HG02678 (cell line): ENCODE measurements around the gene ZNF148.

Experiments used
- ATAC-seq: cut with Tn5 transposase; IDR thresholded peaks from one replicate; pipeline ENCODE4 v1.9.1; 2021; ENCODE audit warnings: mild to moderate bottlenecking, moderate library complexity; ENCODE audit not compliant: unreplicated experiment

ZNF148 gene

DNA sequence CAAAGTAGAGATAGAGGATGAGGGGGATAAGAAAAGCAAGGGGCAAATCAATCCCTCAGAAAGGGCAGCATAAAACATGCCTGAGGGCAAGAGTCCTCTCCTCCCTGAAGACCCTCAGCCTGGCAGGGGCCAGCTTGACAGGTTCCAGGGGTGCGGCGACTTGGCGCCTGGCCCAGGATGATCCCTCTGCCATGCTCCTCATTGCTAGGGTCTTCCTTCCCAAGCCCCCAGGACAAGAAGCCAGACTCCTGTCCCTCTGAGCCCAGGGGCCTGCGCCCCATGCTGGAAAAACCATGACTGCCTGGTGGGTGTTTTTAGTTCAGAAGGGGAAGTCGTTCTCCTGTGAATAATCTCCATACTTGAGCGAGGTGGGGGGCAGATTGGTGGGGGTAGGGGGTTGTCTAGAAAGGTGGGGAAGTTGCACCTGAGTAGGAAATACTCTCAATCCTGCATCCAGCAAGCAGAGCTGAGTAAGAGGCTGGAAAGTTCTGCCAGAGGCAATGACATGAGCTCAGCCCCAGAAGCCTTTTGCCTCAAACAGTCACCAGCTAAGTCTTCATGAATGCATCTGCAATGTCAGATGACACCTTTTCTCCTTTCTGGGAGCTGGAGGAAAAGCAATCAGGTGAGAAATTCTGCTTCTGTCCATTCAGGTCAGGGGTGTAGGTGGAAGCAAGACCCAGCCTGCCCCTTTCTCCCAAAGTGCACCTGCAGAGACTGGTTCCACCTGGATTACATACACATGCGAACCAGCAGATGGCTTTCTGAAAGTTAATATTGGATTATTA is 180.9 kb downstream of the ZNF148 start:
- ATAC-seq, result no peak

DNA sequence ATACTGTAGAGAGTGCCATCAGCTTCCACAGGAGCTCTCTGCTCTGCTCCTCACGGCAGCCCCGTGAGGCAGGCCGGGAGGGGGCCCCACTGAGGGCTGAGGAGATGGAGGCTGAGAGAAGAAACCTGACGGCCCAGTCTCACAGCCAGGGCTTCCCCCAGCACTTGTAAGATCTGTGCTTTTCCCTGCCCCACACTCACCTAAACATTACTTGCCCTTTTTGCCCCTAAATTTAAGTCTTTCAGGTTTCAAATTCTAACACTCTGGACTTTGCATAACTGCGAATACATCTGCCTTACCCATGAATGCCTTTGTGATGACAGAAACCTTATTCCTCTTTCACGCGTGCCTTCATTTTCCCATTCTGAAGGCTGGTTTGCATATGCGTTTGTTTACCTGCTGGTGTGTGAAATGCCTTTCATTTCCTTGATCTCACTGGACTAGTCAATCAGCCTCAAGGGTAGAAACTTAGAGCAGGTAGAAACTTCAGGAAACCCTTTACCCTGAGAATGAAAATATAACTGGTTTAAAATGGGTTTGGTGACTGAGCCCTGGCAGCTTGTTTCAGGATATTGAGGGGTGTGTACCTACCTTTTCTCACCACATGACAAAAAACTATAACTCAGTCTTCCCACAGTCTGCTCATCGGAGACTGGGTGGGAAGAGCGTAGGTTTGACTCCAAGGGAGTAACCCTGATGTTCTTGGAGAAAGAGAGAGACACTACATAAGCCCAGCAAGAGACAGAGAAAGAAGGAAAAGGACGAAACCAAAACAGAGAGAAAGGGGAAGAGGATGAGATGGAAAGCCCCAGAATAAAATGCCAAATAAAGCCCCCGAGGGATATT is 182.7 kb downstream of the ZNF148 start:
- ATAC-seq, result peak; percentile 78

DNA sequence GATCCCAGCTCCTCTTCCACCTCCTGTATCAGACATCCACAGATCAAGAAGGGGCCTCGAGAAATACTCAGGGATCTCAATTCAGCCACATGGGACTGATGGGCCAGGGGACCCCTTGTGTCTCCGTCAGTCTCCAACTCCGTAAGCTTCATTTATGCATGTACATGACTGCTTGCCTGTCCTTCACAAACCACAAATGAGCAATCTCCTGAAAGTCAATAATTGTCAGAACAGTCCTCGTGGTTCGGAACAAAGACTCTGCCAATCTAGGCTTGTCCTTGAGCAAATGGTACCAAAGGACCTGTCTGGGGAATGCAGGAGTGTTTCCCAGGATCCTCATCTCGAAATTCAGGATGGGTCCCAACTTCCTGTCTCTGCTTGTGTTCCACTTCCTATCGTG is 183.4 kb downstream of the ZNF148 start:
- no peak for ATAC-seq

DNA sequence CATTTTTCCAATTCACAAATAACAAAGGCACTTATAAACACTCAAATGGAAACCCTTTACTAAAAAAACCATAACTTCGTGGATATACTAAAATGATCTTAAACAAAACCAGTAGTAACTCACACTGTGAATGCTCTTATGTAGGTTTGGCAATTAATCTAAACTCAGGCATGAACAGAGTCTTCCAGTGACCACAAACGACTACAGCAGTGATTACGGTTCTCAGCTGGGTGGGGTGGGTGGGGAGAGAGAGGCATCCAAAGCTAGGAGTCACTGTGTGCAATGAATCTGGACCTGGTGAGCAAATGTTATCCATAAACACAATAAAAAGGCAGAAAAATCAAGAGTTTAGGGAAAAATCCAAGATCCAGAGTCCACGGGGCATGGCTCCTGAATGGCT is 183.9 kb downstream of the ZNF148 start:
- ATAC-seq, result no peak

DNA sequence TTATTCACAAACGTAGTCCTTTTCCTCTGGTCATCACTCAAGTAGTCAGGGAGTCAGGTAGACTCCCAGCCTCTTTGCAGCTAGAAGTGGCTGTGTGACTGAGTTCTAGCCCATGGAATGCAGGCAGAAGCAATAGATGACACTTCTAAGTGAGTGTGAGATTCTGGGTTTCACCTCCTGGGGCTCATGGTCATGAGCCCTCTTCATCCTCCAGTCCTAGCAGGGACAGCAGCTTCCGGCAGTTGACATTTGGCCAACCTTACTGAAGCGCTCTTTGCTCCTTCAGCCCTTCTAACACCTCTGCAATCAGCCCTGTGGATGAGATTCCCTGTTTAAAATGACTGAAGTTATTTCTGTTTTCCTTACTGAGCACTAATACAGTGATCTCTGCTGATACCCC is 184.3 kb downstream of the ZNF148 start:
- no peak for ATAC-seq

DNA sequence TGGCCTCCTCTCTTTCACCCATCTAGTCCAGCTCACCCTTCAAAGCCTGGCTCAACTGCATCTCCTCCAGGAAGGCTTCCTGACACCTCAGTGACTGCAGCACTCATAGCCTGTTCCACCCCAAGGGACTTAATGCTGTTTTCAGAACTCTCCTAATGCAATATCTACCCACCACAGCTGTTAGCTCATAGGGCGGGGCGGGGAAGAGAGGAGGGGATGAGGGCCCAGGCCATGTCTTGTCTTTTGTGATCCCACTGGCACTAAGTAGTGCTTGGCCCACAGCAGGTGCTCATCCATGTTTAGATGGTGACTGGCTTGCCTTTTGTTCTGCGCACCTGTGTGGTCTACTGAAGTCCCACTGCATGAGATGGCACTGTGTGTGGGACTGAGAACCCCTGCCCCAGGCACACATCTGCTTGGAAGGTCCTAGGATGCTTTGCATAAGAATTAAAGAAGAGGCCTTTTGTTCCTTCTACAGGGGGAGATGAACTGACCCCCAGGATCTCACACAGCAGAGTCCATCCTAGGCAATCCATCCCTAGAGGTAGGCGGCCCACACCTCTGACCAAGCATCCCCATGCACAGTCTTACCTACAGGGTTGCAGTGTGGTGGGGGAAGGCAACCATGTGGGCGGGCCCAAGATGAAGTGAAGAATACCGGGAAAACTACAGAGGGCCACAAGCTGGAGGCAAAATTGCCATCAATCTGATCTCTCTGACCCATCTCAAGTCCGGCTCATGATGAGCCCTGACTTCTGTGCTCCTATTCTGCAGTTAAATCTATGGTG is 185.6 kb downstream of the ZNF148 start:
- ATAC-seq, result no peak

DNA sequence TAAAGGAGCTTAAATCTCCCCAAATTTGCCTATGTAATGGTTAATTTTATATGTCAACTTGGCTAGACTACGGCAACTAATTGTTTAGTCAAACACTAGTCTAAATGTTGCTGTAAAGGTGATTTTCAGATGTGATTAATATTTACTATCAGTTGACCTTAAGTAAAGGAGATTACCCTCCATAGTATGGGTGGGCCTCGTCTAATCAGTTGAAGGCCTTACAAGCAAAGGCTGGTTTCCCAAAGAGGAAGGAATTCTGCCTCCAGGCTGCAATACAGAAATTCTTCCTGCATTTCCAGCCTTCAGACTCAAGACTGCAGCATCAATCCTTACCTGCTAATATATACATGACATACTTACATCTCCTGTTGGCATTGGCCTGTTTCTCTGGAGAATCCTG is 186.2 kb downstream of the ZNF148 start:
- ATAC-seq, result no peak

DNA sequence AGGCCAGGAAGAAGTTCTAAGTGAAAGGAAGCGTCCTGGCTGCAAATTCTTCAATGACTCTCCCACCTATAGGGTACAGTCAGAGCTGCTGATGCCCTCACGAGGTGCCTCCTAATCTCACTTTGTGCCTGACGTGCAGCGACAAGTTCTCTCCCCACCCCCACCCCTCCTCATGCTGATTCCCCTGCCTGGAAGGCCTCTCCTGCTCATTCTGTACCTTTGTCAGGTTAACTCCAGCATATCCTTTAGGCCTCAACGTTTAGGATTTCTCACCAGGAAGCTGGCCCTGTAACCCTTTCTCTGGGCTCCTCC is 187.6 kb downstream of the ZNF148 start:
- ATAC-seq, result no peak

DNA sequence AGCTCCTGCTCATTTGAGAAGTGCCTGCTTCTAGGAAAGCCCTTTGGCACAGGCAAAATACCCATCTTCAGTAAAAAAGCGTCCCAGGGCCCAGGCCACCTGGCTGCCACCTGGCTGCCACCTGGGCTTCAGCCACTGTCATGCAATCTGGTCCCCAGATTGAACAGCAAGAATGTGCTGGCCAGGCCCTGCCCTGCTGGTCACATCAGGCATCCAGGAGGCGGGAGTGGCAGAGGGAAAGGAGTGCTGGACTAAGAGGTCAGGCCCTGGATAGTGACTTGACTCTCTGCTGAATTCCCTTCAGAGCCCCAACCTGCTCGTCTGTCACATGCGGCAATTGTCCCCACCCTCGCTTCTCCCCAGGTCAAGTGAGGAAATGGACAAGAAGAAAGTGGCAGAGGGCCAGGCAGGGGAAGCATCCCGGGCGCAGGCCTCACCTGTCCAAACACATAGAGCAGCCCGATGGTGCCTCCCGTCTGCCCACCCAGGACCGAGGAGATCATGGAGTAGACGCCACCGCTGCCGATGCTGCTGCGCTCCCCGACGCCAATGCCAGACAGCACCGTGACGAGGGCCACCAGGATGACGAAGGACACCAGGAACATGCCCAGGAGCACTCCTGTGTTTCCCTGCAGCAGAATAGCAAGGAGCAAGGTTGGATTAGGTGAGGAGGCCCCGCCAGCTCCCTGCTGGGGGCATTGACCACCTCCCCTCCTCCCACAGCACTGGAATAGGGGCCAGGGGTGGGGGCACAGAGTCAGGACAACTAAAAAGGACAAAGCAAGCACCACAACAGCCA is 188.1 kb downstream of the ZNF148 start:
- ATAC-seq, result no peak

DNA sequence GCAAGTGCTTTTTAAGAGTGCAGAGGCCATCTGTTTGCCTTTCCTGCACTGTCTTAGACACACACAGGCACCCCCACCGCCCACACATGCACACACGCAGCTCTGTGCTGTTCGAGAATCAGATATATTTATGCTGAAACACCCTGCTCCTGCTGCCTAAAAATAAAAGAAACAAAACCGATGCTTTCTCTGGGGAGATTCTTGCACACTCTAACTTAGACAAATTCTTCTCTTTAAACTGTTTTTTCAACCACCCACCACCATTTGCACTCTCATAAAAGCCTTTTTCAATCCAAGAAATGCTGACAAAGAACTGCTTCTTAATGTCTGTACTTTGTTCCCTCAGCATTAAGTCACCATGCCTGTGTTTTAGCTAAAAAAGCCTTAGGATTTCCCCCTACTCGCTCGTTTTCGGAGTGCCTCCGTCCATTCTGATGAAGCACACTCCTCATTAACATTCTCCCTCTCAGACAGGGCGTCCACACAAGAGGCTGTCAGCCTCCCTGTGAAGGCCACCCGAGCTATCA is 188.8 kb downstream of the ZNF148 start:
- ATAC-seq, result peak; percentile 80

DNA sequence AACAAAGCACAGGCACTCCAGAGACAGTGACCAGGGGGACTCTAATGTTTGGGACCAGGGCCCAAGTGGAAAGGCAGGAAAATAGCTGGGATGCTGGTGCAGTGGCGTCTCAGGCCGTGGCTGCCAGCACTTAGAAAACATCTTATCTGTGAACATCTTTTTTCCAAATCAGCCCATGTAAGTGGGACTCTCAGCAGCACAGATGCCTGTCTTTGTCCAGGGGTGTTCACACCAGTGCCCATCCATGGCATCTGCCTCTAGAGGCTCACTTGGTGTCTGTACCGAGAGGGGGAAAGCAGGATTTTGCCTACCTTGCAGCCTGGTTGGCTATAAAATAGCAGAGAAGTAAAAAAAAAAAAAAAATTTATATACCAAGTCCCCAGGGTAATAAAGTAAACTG is 189.3 kb downstream of the ZNF148 start:
- no peak for ATAC-seq

DNA sequence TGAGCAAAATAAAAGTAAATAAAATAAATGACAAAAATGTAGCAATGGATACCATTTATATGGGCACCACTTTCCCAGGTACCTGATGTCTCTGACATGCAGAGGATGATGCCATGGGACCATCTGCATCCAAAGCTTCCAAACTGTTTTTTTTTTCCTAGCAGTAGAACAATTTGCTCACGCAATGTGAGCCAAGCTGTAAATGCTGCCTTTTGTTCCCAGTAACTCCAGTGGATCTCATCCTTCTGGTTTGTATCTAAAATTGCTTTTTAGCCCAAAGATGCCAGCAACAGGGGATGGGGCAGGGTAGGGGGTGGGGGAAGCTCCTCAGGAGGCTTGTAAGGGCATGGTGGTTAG is 195.3 kb downstream of the ZNF148 start:
- no peak for ATAC-seq

DNA sequence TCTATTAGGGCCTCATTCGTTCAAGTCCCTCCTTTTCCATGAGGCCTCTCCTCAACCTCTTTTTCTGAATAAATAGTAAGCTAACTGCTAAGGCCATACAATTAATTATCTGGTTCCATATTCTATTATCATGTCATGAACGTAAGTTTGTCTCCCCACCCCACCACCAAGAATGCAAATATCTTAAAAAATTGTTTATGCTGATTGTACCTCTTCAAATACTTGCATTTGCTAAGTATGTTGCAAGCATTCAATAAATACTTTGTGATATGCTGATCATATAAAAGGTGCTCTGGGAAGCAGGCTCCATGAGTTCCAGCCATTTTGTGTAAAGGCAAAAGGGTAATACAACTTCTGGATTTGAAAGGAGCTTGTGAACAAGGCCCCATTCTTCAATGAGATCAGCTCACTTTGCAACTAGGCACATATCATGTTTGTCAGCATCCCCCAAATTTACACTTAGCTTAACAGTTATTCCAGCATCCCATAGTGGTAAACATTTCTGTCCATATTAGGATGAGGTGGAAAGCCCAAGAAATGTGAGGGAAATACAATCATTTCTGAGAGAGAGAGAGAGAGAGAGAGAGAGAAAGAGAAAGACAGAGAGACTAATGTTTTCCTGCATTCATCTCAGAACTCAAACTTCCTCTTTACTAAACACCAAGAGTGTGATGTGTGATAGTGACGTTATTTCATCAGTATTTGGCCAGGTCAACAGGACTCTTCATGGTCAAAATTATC is 195.8 kb downstream of the ZNF148 start:
- no peak for ATAC-seq

DNA sequence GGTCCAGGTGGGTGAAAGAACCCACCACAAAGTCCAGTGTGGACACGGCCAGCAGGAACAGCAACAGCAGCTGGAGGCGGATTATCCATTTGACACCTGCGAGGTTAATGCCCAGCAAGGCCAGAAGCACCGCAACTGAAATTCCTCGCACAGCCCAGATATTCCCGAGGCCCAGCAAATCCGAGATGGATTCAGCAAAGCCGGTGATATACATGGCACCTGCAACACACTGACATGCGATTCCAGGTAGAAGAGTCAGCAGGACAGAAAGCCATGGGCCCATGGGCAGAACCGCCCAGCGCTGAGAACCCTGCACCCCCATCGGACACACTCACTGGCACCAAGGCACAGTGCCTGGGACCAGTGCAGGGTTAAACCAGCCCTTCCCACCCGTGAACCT is 197.4 kb downstream of the ZNF148 start:
- ATAC-seq, result no peak
